Measurements from ENCODE around the gene CNKSR3.
A peak's percentile ranks its signal among the peaks of the same experiment; 100 is the strongest.

Gene CNKSR3

GRCh38 chr6:154404791-154405400 lies 105.6 kb downstream of the CNKSR3 start:
- DNase-seq (ENCODE audit: low read depth in 1 of 2, low spot score in 1 of 2), result peak in 1 of 2 experiments; percentile 17
- in situ Hi-C loops (cut with HindIII; ENCODE audit: low pct_unique_long_range_greater_than_20kb, low sequenced_read_pairs), result no loop called here
- no peak for TF ChIP-seq JUND (IDR thresholded peaks at IDR 0.05; ENCODE audit: low read depth)

GRCh38 chr6:154403788-154404187 lies 106.7 kb downstream of the CNKSR3 start:
- DNase-seq (ENCODE audit: low read depth in 1 of 2, low spot score in 1 of 2), result no peak

GRCh38 chr6:154402081-154402780 lies 108.3 kb downstream of the CNKSR3 start:
- no peak for TF ChIP-seq JUND (IDR thresholded peaks at IDR 0.05; ENCODE audit: low read depth)
- in situ Hi-C loops (cut with HindIII; ENCODE audit: low pct_unique_long_range_greater_than_20kb, low sequenced_read_pairs), result no loop called here
- no peak for DNase-seq (ENCODE audit: low read depth in 1 of 2, low spot score in 1 of 2)

More at GRCh38 chr6:154403788-154404187, 106.7 kb downstream of the CNKSR3 start:
- no peak for TF ChIP-seq JUND (IDR thresholded peaks at IDR 0.05; ENCODE audit: low read depth)
- in situ Hi-C loops (cut with HindIII; ENCODE audit: low pct_unique_long_range_greater_than_20kb, low sequenced_read_pairs), result no loop called here

GRCh38 chr6:154399097-154399496 lies 111.4 kb downstream of the CNKSR3 start:
- in situ Hi-C loops (cut with HindIII; ENCODE audit: low pct_unique_long_range_greater_than_20kb, low sequenced_read_pairs), result no loop called here
- DNase-seq (ENCODE audit: low read depth in 1 of 2, low spot score in 1 of 2), result no peak
- no peak for TF ChIP-seq JUND (IDR thresholded peaks at IDR 0.05; ENCODE audit: low read depth)

- TF ChIP-seq JUND (IDR thresholded peaks at IDR 0.05; ENCODE audit: low read depth), result no peak
- in situ Hi-C loops (cut with HindIII; ENCODE audit: low pct_unique_long_range_greater_than_20kb, low sequenced_read_pairs), result no loop called here
- no peak for DNase-seq (ENCODE audit: low read depth in 1 of 2, low spot score in 1 of 2)
Observed at GRCh38 chr6:154397491-154398195, 112.8 kb downstream of the CNKSR3 start.

- DNase-seq (ENCODE audit: low read depth in 1 of 2, low spot score in 1 of 2), result no peak
- TF ChIP-seq JUND (IDR thresholded peaks at IDR 0.05; ENCODE audit: low read depth), result no peak
- in situ Hi-C loops (cut with HindIII; ENCODE audit: low pct_unique_long_range_greater_than_20kb, low sequenced_read_pairs), result no loop called here
Observed at GRCh38 chr6:154395878-154396277, 114.6 kb downstream of the CNKSR3 start.

- DNase-seq (ENCODE audit: low read depth in 1 of 2, low spot score in 1 of 2), result no peak
- in situ Hi-C loops (cut with HindIII; ENCODE audit: low pct_unique_long_range_greater_than_20kb, low sequenced_read_pairs), result no loop called here
- TF ChIP-seq JUND (IDR thresholded peaks at IDR 0.05; ENCODE audit: low read depth), result no peak
Observed at GRCh38 chr6:154395316-154395715, 115.2 kb downstream of the CNKSR3 start.

GRCh38 chr6:154394571-154394970 lies 115.9 kb downstream of the CNKSR3 start:
- TF ChIP-seq JUND (IDR thresholded peaks at IDR 0.05; ENCODE audit: low read depth), result no peak
- no peak for DNase-seq (ENCODE audit: low read depth in 1 of 2, low spot score in 1 of 2)

GRCh38 chr6:154390034-154390433 lies 120.5 kb downstream of the CNKSR3 start:
- in situ Hi-C loops (cut with HindIII; ENCODE audit: low pct_unique_long_range_greater_than_20kb, low sequenced_read_pairs), result no loop called here
- TF ChIP-seq JUND (IDR thresholded peaks at IDR 0.05; ENCODE audit: low read depth), result no peak

More at GRCh38 chr6:154394571-154394970, 115.9 kb downstream of the CNKSR3 start:
- in situ Hi-C loops (cut with HindIII; ENCODE audit: low pct_unique_long_range_greater_than_20kb, low sequenced_read_pairs), result no loop called here

GRCh38 chr6:154388803-154389202 lies 121.7 kb downstream of the CNKSR3 start:
- in situ Hi-C loops (cut with HindIII; ENCODE audit: low pct_unique_long_range_greater_than_20kb, low sequenced_read_pairs), result no loop called here
- no peak for TF ChIP-seq JUND (IDR thresholded peaks at IDR 0.05; ENCODE audit: low read depth)
- no peak for DNase-seq (ENCODE audit: low read depth in 1 of 2, low spot score in 1 of 2)

More at GRCh38 chr6:154390034-154390433, 120.5 kb downstream of the CNKSR3 start:
- no peak for DNase-seq (ENCODE audit: low read depth in 1 of 2, low spot score in 1 of 2)

GRCh38 chr6:154386848-154387717 lies 123.4 kb downstream of the CNKSR3 start:
- TF ChIP-seq JUND (IDR thresholded peaks at IDR 0.05; ENCODE audit: low read depth), result no peak
- in situ Hi-C loops (cut with HindIII; ENCODE audit: low pct_unique_long_range_greater_than_20kb, low sequenced_read_pairs), result no loop called here
- DNase-seq (ENCODE audit: low read depth in 1 of 2, low spot score in 1 of 2), result no peak

- DNase-seq (ENCODE audit: low read depth in 1 of 2, low spot score in 1 of 2), result no peak
- no peak for TF ChIP-seq JUND (IDR thresholded peaks at IDR 0.05; ENCODE audit: low read depth)
- in situ Hi-C loops (cut with HindIII; ENCODE audit: low pct_unique_long_range_greater_than_20kb, low sequenced_read_pairs), result no loop called here
Observed at GRCh38 chr6:154384191-154384590, 126.3 kb downstream of the CNKSR3 start.

Measured in T47D (cell line).